ENCODE data around the gene MAGI3.

DNA sequence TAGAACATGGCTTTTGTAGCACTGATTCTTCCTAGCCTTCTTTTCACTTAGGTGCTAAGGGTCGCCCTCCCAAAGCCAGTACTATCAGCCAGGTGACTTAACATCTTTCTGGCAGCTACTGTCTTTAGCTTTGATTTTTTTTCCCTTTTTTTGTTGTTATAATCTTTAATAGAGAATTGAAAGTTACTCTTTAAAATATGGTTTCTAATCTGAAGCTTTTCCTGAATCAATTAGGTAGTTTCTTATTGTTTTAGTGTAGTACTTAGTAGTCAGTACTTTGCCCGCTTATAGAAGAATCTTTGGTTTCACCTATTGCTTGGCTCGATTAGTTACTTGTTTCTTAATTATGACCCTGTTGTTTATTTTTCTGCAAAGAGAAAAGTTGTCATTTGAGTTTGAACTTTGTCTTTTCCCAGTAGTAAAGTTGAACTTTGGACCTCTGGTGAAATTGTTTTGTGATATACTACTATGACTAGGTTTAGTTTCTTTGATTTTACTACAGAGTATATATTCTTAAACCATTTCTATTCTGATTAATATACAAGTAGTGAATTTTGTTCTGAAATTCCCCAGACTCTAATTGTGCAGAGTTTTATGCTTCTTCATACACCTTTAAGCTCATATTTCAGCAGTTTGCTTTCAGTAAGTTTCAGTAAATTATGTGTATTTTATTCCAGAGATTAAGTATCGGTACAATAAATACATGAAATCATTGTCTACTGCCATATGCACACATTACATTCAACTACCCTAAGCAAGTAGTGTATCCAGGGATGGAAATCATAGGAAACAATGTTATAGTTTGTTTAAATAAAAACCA lies 3.9 kb downstream of the MAGI3 start:
- TF ChIP-seq, protein P1, sequence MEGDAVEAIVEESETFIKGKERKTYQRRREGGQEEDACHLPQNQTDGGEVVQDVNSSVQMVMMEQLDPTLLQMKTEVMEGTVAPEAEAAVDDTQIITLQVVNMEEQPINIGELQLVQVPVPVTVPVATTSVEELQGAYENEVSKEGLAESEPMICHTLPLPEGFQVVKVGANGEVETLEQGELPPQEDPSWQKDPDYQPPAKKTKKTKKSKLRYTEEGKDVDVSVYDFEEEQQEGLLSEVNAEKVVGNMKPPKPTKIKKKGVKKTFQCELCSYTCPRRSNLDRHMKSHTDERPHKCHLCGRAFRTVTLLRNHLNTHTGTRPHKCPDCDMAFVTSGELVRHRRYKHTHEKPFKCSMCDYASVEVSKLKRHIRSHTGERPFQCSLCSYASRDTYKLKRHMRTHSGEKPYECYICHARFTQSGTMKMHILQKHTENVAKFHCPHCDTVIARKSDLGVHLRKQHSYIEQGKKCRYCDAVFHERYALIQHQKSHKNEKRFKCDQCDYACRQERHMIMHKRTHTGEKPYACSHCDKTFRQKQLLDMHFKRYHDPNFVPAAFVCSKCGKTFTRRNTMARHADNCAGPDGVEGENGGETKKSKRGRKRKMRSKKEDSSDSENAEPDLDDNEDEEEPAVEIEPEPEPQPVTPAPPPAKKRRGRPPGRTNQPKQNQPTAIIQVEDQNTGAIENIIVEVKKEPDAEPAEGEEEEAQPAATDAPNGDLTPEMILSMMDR (conservative IDR thresholded peaks at IDR 0.05; ENCODE audit: low read length) = no peak
- TF ChIP-seq EZH2phosphoT487 (IDR thresholded peaks at IDR 0.05; ENCODE audit: borderline replicate concordance, low read depth, low read length) = no peak

Data from OCI-LY7 (cell line).